ENCODE results near the gene SLBP.
A peak's percentile ranks its signal among the peaks of the same experiment; 100 is the strongest.
"Not testable (repeated sequence)": the region's sequence is repeated elsewhere in the genome, so short reads cannot be mapped to it uniquely, and the experiment has no call there.

SLBP gene

GRCh38 chr4:1708581-1708980, 3.5 kb downstream of the SLBP start:
- DNase-seq, result no peak

DNA sequence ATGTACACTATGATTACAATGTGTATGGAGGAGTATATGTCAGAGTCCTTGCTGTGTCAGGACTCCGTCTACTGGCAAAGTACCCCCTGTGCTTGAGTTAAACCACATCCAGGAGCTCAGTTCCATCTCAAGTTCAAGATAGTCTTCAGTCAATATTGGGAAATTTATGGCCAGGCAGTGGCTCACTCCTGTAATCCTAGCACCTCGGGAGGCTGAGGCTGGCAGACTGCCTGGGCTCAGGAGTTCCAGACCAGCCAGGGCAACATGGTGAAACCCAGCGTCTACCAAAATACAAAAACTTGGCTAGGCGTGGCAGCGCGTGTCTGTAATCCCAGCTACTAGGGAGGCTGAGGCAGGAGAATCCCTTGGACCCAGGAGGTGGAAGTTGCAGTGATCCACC, 5.8 kb downstream of the SLBP start:
- no peak for DNase-seq

- no peak for DNase-seq
Observed at GRCh38 chr4:1705732-1706131, 6.4 kb downstream of the SLBP start.

DNA sequence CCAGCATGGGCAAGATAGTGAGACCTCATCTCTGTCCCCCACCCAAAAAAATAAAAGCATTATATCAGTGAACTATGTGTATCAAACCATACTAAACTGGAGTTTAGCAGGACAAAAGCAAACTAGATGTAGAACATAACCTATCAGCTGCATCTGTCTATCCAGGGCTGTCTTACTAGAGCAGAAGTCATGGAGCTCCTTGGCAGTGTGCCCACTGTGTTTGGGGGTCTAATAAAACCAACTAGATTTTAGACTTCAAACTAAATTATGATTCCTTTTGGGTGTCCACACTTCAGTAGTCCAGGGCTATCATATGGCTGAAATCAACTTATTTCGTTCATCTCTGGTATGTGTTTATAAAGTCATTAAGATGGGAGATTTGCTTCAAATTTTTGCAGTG, 8.3 kb downstream of the SLBP start:
- DNase-seq, result no peak

DNA sequence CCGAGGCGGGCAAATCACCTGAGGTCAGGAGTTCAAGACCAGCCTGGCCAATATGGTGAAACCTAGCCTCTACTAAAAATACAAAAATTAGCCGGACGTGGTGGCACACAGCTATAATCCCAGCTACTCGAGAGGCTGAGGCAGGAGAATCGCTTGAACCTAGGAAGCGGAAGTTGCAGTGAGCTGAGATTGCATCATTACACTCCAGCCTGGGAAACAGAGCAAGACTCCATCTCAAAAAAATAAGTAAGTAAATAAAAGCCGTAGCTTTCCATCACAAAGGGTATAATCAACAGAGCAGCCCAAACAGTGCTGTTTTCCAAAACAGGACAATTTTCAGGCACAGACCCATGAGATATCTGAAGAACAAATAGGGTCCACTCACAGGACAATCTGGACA, 10.4 kb downstream of the SLBP start:
- DNase-seq, result not testable (repeated sequence)

- DNase-seq, result no peak
Observed at GRCh38 chr4:1695913-1696312, 16.2 kb downstream of the SLBP start.

DNA sequence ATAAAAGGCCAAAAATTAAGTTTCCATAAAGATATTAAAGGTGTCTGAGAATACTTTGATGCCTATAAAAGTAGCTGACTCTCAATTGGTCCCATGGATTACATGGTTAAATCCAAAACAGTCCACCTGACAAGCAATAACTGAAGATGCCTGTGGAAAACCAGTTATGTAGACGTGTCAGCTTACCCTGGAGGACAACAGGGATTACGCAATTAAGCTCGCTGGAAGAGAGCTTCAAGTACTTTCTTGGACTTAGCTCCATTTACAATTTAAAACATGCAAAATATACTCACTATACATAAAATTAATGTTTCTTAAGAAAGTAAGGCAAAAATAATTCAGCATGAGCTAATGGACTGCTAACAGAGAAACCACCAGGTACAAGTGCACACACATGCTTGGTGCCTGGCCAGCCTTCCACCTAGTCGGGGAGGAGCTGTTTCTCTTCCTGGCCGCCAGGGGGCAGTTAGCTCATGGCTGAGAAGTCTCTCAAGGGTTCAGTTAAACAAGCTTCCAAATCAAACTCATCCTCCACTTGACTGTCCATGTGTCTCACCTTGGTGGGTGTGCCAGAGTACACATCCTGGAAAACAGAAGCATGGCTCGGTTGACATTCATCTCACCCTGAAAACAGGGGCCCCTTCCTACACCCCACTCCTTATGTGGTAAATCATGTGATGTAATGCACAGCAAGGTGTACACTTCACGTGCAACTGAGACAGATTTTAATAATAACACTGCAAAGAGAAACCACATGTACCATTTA, 18.8 kb downstream of the SLBP start:
- peak; percentile 66 for DNase-seq

GRCh38 chr4:1691737-1692373, 20.3 kb downstream of the SLBP start:
- no peak for DNase-seq

DNA sequence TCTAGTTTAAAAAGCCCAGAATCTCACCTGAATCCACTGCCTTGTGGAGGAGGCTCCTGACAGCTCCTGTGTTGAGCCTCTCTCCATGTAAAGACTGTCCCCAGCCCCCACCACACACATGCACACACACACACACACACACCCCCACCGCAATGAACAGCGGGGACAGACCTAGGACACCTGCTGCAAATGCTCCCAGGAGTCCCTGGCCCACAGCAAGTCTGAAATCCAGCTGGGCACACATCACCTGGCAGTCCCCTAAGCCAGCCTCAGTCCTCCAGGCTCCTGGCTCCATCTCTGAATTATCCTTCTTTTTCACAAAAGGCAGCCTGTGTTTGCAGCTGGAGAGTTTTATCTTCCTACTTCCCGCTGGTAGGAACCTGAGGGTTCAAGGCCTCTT, 21.4 kb downstream of the SLBP start:
- DNase-seq, result no peak

DNA sequence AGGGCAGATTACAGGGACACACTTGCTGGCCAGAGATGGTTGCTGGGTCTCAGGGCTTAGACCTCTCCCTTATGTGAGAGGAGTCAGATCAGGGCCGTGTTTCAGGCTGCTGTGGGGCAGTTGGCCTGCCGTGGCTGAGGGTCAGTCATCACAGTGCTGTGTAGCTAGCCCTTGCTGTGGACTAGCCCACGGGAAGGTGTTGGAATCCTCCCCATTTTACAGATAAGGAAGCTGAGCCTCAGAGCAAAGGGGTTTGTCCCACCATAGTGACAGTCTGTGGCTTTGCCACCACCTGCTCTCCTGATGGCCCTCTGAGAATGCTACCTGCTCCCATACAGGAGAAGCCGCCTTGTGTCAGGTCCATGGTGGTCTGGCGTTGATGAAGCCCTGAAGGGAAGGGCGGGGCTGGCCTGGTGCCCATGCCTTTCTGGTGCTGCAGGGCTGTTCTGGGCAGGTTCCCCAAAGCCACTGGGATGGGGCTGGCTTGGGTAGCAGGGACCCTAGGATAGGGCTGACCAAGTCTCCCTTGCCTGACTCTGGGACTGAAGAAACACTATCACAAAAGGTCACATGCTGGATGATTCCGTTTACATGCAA, 25.6 kb downstream of the SLBP start:
- DNase-seq, result no peak

GRCh38 chr4:1685235-1686150, 26.6 kb downstream of the SLBP start:
- no peak for DNase-seq

GRCh38 chr4:1684506-1685234, 27.4 kb downstream of the SLBP start:
- DNase-seq, result no peak

DNA sequence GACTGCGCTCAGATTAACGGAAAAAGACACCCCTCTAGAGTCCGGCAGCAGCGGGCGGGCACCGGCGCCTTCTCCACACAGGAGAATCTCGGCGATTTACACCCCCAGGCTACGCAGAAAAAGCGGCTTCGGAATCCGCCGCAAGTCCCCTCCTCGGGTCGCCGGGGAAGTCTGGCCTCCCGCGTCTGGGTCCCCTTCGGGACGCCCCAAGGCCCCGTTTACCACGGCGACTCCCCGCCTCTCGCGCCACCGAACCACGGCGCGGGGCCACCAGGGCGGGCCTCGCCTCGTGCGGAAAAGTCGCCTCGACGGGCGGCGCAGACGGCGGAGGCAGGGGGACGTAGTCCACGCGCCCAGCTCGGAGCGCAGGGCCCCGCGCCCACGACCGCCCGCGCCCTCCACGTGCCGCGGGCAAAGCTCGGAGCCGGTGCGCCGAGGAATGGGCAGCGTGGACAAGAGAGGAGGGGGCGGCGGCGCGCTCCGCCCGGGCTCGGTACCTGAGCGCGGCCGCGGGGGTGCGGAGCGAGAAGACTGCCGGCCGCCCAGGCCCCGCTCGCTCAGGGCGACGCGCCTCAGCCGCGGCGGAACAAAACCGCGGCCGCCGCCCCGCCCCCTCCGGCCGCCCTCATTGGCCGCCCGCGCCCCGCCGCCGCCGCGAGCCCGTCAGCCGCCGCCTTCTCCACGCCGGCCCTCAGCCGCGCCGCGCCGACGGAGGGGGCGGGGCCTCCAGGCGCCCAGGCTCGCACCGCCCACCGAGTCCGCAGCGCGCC, 28.2 kb downstream of the SLBP start, which contains the start of gene FAM53A:
Gene FAM53A (minus strand): TSS at position 578 of the 770 bp plus-strand sequence. CDS start 15,572 bp downstream, outside the sequence.
- peak; percentile 86 for DNase-seq

GRCh38 chr4:1683261-1683735, 28.8 kb downstream of the SLBP start:
- DNase-seq, result peak; percentile 89

DNA sequence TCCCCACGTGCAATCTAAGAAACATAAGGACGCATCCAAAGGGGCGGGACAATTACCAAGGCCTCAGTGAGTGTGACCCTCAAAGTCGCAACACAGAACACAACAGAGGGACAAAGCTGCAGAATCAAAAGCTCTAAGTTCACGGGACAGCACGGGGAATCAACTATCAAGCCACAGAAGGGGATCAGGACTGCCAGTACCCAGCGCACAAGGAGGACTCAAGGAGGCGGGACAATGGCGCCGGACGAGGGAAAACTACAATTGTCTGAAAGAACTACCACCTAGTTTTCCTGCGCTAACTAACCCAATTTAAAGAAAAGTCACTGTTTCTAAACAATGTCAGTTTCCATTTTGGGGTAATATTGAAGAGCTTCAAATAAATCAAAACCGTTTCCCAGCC, 29.3 kb downstream of the SLBP start:
- DNase-seq, result no peak

DNA sequence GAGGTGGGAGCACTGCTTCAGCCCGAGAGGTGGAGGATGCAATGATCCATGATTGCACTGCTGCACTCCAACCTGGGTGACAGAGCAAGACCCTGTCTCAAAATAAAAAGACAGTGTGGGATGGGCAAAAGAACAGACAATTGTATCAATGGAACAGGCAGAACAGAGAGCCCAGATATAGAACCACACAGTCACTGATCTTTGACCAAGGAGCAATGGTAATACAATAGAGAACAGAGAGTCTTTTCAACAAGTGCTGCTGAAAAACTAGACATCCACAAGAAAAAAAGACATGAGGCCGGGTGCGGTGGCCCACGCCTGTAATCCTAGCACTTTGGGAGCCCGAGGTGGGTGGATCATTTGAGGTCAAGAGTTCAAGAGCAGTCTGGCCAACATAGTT, 33.9 kb downstream of the SLBP start:
- no peak for DNase-seq

GRCh38 chr4:1676605-1677525, 35.3 kb downstream of the SLBP start:
- DNase-seq, result no peak

- DNase-seq, result no peak
Observed at GRCh38 chr4:1675802-1676137, 36.3 kb downstream of the SLBP start.

- DNase-seq, result no peak
Observed at GRCh38 chr4:1675136-1675801, 36.9 kb downstream of the SLBP start.

DNA sequence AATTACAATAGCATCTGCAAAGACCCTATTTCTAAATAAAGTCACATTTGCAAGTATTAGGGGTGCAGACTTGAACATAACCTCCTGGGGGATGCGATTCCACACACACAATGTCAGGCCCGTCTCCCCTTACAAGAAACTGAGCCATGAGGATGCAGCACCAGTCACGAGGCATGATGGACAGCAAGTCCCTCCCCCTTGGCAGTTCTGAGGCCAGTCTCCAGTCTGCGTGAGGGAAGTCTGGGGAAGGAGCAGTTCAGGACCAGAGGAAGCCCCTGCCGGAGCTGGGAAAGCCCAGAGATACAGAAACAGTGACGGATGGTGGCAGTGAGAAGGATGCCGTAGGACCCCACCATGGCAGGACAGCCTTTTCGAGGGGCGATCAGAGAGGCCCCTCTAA, 37.4 kb downstream of the SLBP start:
- DNase-seq, result no peak
